Epithelial cell of esophagus (primary cell): ENCODE data around the gene MRPL10.

Source experiments
- DNase-seq: peaks from one replicate; pipeline ENCODE4 v3.0.0; 2010; ENCODE audit warnings: low read depth
- H3K4me3 ChIP-seq: 2 replicates; pipeline ENCODE4 v1.5.1; 2011; ENCODE audit warnings: mild to moderate bottlenecking, low read length, control low read depth
- TF ChIP-seq, protein P1 (sequence below): IDR thresholded peaks from 2 replicates; pipeline ENCODE4 v1.5.1; 2011; ENCODE audit warnings: low read depth, mild to moderate bottlenecking, low read length, control low read depth, inconsistent platforms; ENCODE audit not compliant: insufficient read depth; ENCODE audit errors: missing control alignments

The MRPL10 gene

GRCh38 chr17:47803201-47803600, 28.1 kb downstream of the MRPL10 start:
- TF ChIP-seq, protein P1, sequence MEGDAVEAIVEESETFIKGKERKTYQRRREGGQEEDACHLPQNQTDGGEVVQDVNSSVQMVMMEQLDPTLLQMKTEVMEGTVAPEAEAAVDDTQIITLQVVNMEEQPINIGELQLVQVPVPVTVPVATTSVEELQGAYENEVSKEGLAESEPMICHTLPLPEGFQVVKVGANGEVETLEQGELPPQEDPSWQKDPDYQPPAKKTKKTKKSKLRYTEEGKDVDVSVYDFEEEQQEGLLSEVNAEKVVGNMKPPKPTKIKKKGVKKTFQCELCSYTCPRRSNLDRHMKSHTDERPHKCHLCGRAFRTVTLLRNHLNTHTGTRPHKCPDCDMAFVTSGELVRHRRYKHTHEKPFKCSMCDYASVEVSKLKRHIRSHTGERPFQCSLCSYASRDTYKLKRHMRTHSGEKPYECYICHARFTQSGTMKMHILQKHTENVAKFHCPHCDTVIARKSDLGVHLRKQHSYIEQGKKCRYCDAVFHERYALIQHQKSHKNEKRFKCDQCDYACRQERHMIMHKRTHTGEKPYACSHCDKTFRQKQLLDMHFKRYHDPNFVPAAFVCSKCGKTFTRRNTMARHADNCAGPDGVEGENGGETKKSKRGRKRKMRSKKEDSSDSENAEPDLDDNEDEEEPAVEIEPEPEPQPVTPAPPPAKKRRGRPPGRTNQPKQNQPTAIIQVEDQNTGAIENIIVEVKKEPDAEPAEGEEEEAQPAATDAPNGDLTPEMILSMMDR, result no peak
- no peak for DNase-seq
- H3K4me3 ChIP-seq, result no peak overlapping the region

DNA sequence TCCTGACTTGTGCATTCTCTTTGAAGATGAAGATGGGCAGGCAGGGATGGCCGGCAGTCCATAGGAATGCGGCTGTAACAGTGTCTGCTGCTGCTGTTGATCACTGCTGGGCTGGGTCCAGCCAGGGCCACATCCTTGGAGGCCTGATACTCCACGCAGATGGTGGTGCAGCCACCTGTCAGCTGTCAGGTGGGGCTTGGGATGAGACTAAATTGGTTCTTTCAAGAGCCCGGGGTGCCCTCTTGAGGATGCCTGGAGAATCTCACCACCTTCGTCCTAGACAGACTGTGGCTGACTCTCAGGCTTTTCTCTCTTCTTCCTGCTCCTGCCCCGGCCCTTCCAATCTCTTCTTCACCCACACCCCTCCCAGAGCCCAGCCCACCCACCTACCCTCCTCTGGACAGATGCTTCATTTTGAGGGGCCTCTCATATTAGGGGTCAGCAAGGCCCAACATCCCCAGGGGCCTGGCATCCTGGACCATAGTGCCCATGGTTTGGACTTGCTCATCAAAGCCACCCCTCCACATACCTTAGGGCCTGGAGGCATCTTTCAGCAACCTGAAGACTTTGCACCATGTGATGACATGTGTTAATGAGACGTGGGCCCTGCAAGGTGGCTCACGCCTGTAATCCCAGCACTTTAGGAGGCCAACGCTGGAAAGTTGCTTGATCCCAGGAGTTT, 28.9 kb downstream of the MRPL10 start:
- peak; percentile 71 for DNase-seq
- TF ChIP-seq, protein P1, result peak; percentile 73
- H3K4me3 ChIP-seq, result no peak overlapping the region

DNA sequence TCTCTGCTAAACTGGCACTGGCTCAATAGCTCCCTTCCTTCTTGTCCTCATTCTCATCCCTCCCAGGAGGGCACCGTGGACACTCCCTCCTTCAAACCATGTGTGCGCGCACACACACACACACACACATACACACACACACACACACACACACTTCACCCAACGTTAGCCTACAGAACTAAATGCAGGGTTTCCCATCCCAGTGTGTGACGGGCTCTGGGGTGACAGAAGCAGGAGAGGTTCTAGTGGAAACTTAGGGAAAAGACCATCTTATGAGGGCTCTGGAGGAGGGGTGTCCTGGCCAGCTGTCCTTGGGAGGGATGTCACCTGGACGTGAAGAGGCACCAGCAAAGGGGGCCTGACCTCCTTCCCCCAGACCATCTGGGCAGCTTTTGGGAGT, 29.4 kb downstream of the MRPL10 start:
- no peak for DNase-seq
- H3K4me3 ChIP-seq, result no peak overlapping the region
- TF ChIP-seq, protein P1, result no peak

GRCh38 chr17:47801176-47801765, 30.1 kb downstream of the MRPL10 start:
- H3K4me3 ChIP-seq, result no peak overlapping the region
- TF ChIP-seq, protein P1, result no peak
- no peak for DNase-seq

GRCh38 chr17:47800686-47801085, 30.7 kb downstream of the MRPL10 start:
- no peak for DNase-seq
- H3K4me3 ChIP-seq, result no peak overlapping the region
- TF ChIP-seq, protein P1, result no peak

DNA sequence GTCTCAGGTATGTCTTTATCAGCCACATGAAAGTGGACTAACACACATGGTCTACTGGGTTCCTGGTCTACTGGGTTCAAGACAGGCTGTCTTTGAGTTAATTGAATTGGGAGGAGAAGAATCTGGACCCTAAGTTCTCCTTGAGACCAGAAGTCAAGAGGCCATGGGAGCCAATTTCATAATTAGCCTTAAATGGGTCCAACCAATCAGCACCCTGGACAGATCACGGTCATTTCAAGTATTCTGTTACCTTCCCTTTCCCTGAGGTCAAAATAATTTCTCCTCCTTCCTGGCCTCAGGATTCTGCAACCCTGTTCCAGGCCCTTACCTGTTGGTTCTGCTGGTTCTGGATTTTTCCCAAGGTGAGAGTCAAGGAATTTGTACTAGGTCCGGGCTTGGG, 33.5 kb downstream of the MRPL10 start:
- peak; percentile 34 for DNase-seq
- TF ChIP-seq, protein P1, result no peak
- no peak overlapping the region for H3K4me3 ChIP-seq

GRCh38 chr17:47792979-47793378, 38.4 kb downstream of the MRPL10 start:
- TF ChIP-seq, protein P1, result no peak
- DNase-seq, result no peak
- H3K4me3 ChIP-seq, result no peak overlapping the region
